BE2C (cell line): ENCODE data around the gene SYT1.

ENCODE experiments used
- DNase-seq: peaks from one replicate; pipeline ENCODE4 v3.0.0-alpha.2; 2020
- H3K27me3 ChIP-seq: fragments of 250-450 bp; sonication (Bioruptor Pico); 2 replicates; pipeline ENCODE4 v1.5.1; 2020; ENCODE audit warnings: mild to moderate bottlenecking
- H3K36me3 ChIP-seq: fragments of 250-450 bp; sonication (Bioruptor Pico); 2 replicates; pipeline ENCODE4 v1.5.1; 2020; ENCODE audit warnings: mild to moderate bottlenecking
- H3K4me1 ChIP-seq: fragments of 250-450 bp; sonication (Bioruptor Pico); 2 replicates; pipeline ENCODE4 v1.5.1; 2020
- H3K4me3 ChIP-seq: 2 replicates; pipeline ENCODE4 v1.5.1; 2011; ENCODE audit warnings: low read depth, low read length
- H3K9me3 ChIP-seq: fragments of 250-450 bp; sonication (Bioruptor Pico); 2 replicates; pipeline ENCODE4 v1.5.1; 2020
- TF ChIP-seq, protein P1 (sequence below): IDR thresholded peaks from 2 replicates; pipeline ENCODE4 v1.5.1; 2012; ENCODE audit warnings: mild to moderate bottlenecking, low read depth, low read length

The SYT1 gene

DNA sequence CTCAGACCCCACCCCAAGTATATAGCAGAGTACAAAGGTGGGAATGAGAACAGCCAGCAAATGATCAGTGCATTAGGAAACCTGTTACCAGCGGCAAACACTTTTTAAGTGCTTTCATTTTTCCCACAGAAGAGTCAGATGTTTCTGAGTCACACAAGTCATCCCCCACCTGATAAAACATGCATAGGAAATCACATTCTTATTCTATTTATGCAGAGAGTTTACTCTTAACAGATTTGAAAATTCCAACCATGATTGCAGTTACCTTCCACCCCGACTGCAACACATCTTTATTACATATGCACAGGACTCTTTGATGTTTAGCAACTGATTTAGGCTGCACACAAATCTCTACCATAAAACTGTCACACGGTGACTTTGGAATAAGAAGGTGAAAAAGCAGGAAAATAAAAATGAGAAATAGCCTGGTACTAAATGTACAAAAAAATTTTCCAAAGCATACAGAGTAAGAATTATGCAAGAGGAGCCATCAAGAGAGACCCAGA, 589.8 kb downstream of the SYT1 start:
- H3K27me3 ChIP-seq: no peaks in the 10 kb centered on the region
- H3K4me3 ChIP-seq: no peak overlapping the region
- peaks cover 14% of the 10 kb centered on the region for H3K4me1 ChIP-seq
- H3K36me3 ChIP-seq: peaks cover 26% of the 10 kb centered on the region
- DNase-seq: no peak
- TF ChIP-seq, protein P1, sequence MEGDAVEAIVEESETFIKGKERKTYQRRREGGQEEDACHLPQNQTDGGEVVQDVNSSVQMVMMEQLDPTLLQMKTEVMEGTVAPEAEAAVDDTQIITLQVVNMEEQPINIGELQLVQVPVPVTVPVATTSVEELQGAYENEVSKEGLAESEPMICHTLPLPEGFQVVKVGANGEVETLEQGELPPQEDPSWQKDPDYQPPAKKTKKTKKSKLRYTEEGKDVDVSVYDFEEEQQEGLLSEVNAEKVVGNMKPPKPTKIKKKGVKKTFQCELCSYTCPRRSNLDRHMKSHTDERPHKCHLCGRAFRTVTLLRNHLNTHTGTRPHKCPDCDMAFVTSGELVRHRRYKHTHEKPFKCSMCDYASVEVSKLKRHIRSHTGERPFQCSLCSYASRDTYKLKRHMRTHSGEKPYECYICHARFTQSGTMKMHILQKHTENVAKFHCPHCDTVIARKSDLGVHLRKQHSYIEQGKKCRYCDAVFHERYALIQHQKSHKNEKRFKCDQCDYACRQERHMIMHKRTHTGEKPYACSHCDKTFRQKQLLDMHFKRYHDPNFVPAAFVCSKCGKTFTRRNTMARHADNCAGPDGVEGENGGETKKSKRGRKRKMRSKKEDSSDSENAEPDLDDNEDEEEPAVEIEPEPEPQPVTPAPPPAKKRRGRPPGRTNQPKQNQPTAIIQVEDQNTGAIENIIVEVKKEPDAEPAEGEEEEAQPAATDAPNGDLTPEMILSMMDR: no peak
- no peaks in the 10 kb centered on the region for H3K9me3 ChIP-seq

DNA sequence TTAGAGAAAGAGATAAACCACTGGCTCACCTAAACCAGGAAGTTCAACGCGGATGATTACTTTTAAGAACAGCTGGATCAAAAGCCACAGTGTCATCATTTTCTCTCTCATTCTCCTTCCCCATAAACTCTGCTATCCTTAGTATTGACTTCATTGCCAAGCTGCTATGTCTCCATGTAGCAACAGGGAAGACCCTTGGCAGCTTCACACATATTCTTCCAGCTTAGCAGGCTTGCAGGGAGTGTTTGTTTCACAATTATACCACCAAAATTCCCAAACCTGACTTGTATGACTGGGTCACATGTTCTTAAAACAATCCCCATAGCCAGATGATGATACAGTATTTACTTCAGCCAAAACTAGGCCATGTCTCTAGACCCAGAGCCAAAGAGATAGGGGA, 590.7 kb downstream of the SYT1 start:
- Histone ChIP-seq H3K36me3 (peaks cover 17% of the 10 kb centered on the region), H3K4me3 (no peak overlapping the region), H3K9me3 (no peaks in the 10 kb centered on the region), H3K4me1 (peaks cover 13% of the 10 kb centered on the region), H3K27me3 (no peaks in the 10 kb centered on the region)
- no peak for DNase-seq
- TF ChIP-seq, protein P1: no peak

DNA sequence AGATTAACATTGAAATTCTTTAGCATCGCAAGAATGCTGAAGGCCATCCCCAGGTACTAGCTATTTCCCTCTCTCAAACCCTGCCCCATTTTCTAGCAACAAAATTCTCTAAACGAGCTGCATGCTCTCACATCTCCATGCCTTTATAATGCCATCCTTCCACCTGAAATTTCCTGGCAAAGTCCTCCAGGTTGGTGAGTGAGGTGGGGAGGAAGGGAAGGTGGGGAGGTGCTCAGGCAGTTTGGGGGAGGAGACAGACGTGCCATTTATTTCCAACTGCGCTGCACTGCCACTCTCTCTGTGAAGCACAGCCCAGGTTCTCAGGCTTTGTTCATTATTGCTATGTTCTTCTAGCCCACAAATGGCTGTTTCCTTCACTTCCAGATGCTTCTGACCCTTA, 617.7 kb downstream of the SYT1 start:
- Histone ChIP-seq H3K9me3 (no peaks in the 10 kb centered on the region), H3K27me3 (no peaks in the 10 kb centered on the region), H3K36me3 (no peaks in the 10 kb centered on the region), H3K4me1 (no peaks in the 10 kb centered on the region), H3K4me3 (no peak overlapping the region)
- no peak for DNase-seq
- TF ChIP-seq, protein P1: no peak

DNA sequence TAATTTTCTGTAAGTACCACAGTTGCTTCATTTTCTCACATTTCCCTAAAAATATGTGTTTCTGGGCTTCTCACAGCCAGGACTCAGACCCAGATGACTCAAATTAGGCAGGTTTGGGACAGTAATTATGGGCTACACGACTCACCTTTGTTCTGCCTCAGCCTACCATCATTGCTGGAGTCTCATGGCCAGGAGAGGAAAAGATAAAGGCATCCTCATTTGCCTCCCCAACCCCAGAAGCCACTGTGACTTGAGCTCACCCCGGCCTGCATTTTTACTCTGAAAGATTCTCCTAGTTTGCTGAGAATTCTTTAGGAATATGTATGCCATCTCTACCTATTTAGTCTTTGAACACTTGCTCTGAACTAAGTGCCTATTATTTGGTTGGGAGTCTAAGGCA, 618.3 kb downstream of the SYT1 start:
- Histone ChIP-seq H3K4me3 (no peak overlapping the region), H3K36me3 (no peaks in the 10 kb centered on the region), H3K9me3 (no peaks in the 10 kb centered on the region), H3K4me1 (no peaks in the 10 kb centered on the region), H3K27me3 (no peaks in the 10 kb centered on the region)
- DNase-seq: no peak
- TF ChIP-seq, protein P1: no peak

DNA sequence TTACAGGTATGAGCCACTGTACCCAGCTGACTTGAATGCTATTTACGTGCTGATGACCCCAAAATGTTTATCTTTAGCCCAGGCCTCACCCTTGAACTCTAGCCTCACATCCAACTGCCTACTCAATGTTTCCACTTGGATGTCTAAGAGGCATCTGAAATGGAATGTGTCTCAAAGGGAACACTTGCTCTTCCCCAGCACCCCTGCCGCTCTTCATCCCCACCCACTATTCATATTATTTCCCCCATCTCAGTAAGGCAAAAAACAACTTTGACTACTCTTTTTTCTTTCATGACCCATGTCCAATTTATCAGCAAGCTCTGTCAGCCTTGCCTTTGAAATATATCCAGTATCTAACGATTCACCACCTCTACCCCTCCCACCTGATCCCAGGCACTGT, 621.6 kb downstream of the SYT1 start:
- H3K4me1 ChIP-seq: no peaks in the 10 kb centered on the region
- no peak overlapping the region for H3K4me3 ChIP-seq

DNA sequence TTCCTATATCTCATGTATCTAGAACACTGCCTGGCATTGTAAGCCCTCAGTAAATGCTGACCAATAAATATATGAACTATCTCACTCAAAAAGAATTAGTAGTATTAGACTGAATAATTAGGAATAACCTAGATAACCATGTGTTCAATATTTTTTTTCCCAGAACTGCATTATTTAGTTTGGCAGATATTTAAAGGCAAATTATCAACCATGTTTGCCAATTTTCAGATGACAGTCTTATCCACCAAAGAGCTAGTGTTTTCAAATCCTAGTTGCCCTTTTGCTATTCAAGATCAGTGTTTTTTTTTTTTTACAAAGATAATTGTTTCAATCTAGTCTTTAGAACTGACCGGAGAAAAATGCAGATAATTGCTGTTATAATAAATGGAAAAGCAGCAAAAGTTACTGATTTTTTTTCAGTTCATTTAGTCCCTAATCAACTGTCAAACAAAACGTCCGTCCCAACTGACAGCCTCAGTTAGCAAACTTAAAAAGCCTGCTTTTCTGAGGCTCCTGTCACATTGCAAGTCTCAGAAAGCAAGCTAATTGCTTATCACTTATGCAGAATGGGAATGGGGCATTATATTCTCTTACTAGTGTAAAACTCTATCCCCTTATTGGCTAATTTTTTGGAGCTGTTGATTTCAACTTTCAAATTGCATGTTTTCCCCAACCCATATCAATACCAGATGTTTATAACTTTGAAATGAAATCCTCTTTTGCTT, 623.0 kb downstream of the SYT1 start:
- no peaks in the 10 kb centered on the region for H3K9me3 ChIP-seq
- no peaks in the 10 kb centered on the region for H3K4me1 ChIP-seq
- H3K27me3 ChIP-seq: peaks cover 2% of the 10 kb centered on the region; the same call in 1 of the 2 replicates
- no peak for DNase-seq
- H3K4me3 ChIP-seq: no peak overlapping the region
- TF ChIP-seq, protein P1: no peak
- no peaks in the 10 kb centered on the region for H3K36me3 ChIP-seq

More for the DNA sequence above, 621.6 kb downstream of the SYT1 start:
- H3K9me3 ChIP-seq: no peaks in the 10 kb centered on the region
- no peak for DNase-seq
- TF ChIP-seq, protein P1: no peak
- H3K27me3 ChIP-seq: peaks cover 2% of the 10 kb centered on the region; the same call in 1 of the 2 replicates
- H3K36me3 ChIP-seq: no peaks in the 10 kb centered on the region
